ENCODE data around the gene FRMPD4. TPM values are rescaled to one million over a fixed set of nuclear protein-coding genes. Genes with fewer than 3 reads are reported as not detected.

The FRMPD4 gene
- total and polyA plus RNA-seq, 2 experiments from 2014 or later = 0.60 to 1.5 TPM

- Histone ChIP-seq H3K4me1 (ENCODE audit: low read depth) (no peaks in the 10 kb centered on the region), H3K27me3 (no peaks in the 10 kb centered on the region), H3K27ac (no peak overlapping the region), H3K9me3 (ENCODE audit: low read depth) (no peaks in the 10 kb centered on the region), H3K36me3 (no peaks in the 10 kb centered on the region), H3K4me3 (no peak overlapping the region)
- DNase-seq (ENCODE audit: low read depth in 1 of 2, low spot score in 1 of 2) = no peak
- TF ChIP-seq CTCF (IDR thresholded peaks at IDR 0.05; ENCODE audit: low read depth, low read length) = no peak
Measured at GRCh38 chrX:12434493-12434892, 296.2 kb downstream of the FRMPD4 start.

DNA sequence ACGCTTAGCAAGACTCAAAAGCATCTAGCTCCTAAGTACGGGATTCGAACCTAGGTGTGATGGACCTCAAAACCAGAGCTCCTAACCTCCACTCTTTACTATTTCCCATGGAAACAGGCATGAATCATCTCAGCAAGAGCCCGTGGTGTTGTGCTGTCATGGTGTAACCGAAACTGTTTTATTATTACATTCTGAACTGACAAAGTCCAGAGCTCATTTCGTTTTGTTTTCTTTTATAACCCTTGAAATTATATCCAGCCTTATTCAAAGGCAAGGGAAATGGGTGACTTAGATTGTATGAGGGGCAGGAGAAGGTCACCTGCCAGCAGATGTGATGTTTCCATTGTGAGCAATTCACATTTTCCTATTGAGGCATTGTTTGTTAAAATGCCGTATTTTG lies 301.1 kb downstream of the FRMPD4 start:
- no peaks in the 10 kb centered on the region for H3K4me1 ChIP-seq (ENCODE audit: low read depth)
- H3K4me3 ChIP-seq = no peak overlapping the region
- no peak for DNase-seq (ENCODE audit: low read depth in 1 of 2, low spot score in 1 of 2)
- H3K27me3 ChIP-seq = no peaks in the 10 kb centered on the region
- no peak overlapping the region for H3K27ac ChIP-seq
- H3K9me3 ChIP-seq (ENCODE audit: low read depth) = no peaks in the 10 kb centered on the region
- TF ChIP-seq CTCF (IDR thresholded peaks at IDR 0.05; ENCODE audit: low read depth, low read length) = no peak
- no peaks in the 10 kb centered on the region for H3K36me3 ChIP-seq

DNA sequence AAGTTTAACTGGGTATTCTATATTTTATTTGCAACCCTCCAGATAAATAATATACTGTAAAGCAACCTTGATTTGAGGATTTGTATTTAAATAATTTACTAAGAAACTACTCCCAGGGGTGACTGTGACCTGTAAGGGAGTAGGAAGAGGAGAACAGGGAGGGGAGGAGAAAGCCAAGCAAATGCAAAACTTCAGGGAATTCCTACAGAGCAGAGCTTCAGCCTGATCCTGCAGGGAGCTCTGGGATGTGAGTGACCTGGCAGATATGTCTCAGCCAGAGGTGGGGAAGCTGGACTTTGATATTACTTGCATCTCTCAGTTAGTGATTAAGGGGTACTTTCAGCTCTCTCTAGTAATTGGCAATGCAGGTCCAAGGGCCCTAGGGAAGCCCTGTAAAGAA lies 302.0 kb downstream of the FRMPD4 start:
- Histone ChIP-seq H3K27me3 (no peaks in the 10 kb centered on the region), H3K4me3 (no peak overlapping the region), H3K4me1 (ENCODE audit: low read depth) (no peaks in the 10 kb centered on the region), H3K9me3 (ENCODE audit: low read depth) (no peaks in the 10 kb centered on the region), H3K36me3 (no peaks in the 10 kb centered on the region), H3K27ac (no peak overlapping the region)
- no peak for DNase-seq (ENCODE audit: low read depth in 1 of 2, low spot score in 1 of 2)
- no peak for TF ChIP-seq CTCF (IDR thresholded peaks at IDR 0.05; ENCODE audit: low read depth, low read length)

DNA sequence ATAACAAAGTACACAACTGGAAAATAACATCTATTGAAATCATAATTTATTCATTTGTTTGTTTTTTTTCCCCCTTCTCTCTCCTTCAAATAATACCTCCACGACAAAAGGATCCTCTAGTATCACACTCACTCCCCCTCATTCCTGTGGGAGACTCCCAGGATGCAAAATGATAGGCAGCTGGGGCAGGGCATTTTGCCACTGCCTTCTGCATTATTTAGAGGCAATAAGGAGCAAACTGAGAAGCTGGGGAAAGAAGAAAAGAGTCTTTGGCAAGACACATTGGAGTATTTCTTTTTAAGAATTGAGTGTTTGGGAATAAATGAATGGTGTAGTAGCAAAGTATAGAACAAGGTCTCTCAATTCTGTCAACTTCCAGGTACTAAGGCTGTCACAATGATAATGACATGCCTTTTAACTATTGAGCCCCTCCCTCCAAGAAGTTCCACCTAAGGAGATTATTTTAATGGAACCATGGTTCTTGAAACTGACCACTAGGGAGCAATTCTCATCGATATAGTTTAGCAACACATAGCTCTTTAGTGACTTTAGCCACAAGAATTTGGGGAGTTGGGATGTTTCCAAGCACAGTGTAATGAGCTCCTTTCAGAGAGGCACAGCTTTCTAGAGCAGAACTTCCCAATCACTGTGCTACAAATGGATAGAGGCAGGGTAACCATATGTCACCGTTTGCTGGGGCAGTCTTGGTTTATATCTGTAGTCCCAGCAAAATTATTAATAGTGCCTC lies 303.3 kb downstream of the FRMPD4 start:
- H3K4me3 ChIP-seq = no peak overlapping the region
- peak; percentile 23 for TF ChIP-seq CTCF (IDR thresholded peaks at IDR 0.05; ENCODE audit: low read depth, low read length)
- H3K9me3 ChIP-seq (ENCODE audit: low read depth) = no peaks in the 10 kb centered on the region
- no peak overlapping the region for H3K27ac ChIP-seq
- H3K36me3 ChIP-seq = no peaks in the 10 kb centered on the region
- peak in 1 of 2 donors; percentile 86 for DNase-seq (ENCODE audit: low read depth in 1 of 2, low spot score in 1 of 2)
- no peaks in the 10 kb centered on the region for H3K27me3 ChIP-seq
- no peaks in the 10 kb centered on the region for H3K4me1 ChIP-seq (ENCODE audit: low read depth)

GRCh38 chrX:12443534-12444098 lies 305.3 kb downstream of the FRMPD4 start:
- Histone ChIP-seq H3K36me3 (no peaks in the 10 kb centered on the region), H3K4me3 (no peak overlapping the region), H3K27me3 (no peaks in the 10 kb centered on the region), H3K4me1 (ENCODE audit: low read depth) (no peaks in the 10 kb centered on the region), H3K27ac (no peak overlapping the region), H3K9me3 (ENCODE audit: low read depth) (no peaks in the 10 kb centered on the region)
- TF ChIP-seq CTCF (IDR thresholded peaks at IDR 0.05; ENCODE audit: low read depth, low read length) = no peak
- DNase-seq (ENCODE audit: low read depth in 1 of 2, low spot score in 1 of 2) = no peak

Measured in cardiac muscle cell (in vitro differentiated cells and primary cell).